Measurements from ENCODE around the gene PMEPA1. TPM values are rescaled to one million over a fixed set of nuclear protein-coding genes. Genes with fewer than 3 reads are reported as not detected.

The PMEPA1 gene
- total RNA-seq, 1 donor from 2014 or later = 61.3 TPM

- no peak for TF ChIP-seq CTCF (IDR thresholded peaks at IDR 0.05; ENCODE audit: unreplicated experiment)
- Mint-ChIP-seq H3K27me3 (ENCODE audit: unreplicated experiment) (peaks cover 13% of the 10 kb centered on the region), H3K36me3 (ENCODE audit: low read depth, unreplicated experiment) (peaks cover 35% of the 10 kb centered on the region), H3K27ac (ENCODE audit: unreplicated experiment) (peak overlapping the region; percentile 17), H3K9me3 (ENCODE audit: unreplicated experiment) (no peaks in the 10 kb centered on the region), H3K4me1 (ENCODE audit: unreplicated experiment) (peaks cover 22% of the 10 kb centered on the region), H3K4me3 (ENCODE audit: unreplicated experiment) (no peak overlapping the region)
- no peak for DNase-seq (ENCODE audit: low spot score)
These were observed 48.7 kb downstream of the PMEPA1 start for GRCh38 chr20:57660922-57661745.

- Mint-ChIP-seq H3K27ac (ENCODE audit: unreplicated experiment) (peak overlapping the region; percentile 17), H3K4me1 (ENCODE audit: unreplicated experiment) (peaks cover 22% of the 10 kb centered on the region), H3K27me3 (ENCODE audit: unreplicated experiment) (peaks cover 13% of the 10 kb centered on the region), H3K36me3 (ENCODE audit: low read depth, unreplicated experiment) (peaks cover 36% of the 10 kb centered on the region), H3K4me3 (ENCODE audit: unreplicated experiment) (peak overlapping the region; percentile 32), H3K9me3 (ENCODE audit: unreplicated experiment) (no peaks in the 10 kb centered on the region)
- no peak for DNase-seq (ENCODE audit: low spot score)
- no peak for TF ChIP-seq CTCF (IDR thresholded peaks at IDR 0.05; ENCODE audit: unreplicated experiment)
These were observed 49.5 kb downstream of the PMEPA1 start for GRCh38 chr20:57660181-57660921.

GRCh38 chr20:57659517-57660180 is 50.2 kb downstream of the PMEPA1 start:
- H3K4me3 Mint-ChIP-seq (ENCODE audit: unreplicated experiment) = no peak overlapping the region
- DNase-seq (ENCODE audit: low spot score) = peak; percentile 3
- no peak for TF ChIP-seq CTCF (IDR thresholded peaks at IDR 0.05; ENCODE audit: unreplicated experiment)
- H3K9me3 Mint-ChIP-seq (ENCODE audit: unreplicated experiment) = no peaks in the 10 kb centered on the region
- H3K36me3 Mint-ChIP-seq (ENCODE audit: low read depth, unreplicated experiment) = peaks cover 36% of the 10 kb centered on the region
- peaks cover 13% of the 10 kb centered on the region for H3K27me3 Mint-ChIP-seq (ENCODE audit: unreplicated experiment)
- H3K4me1 Mint-ChIP-seq (ENCODE audit: unreplicated experiment) = peaks cover 24% of the 10 kb centered on the region
- H3K27ac Mint-ChIP-seq (ENCODE audit: unreplicated experiment) = no peak overlapping the region

- peaks cover 25% of the 10 kb centered on the region for H3K4me1 Mint-ChIP-seq (ENCODE audit: unreplicated experiment)
- peaks cover 14% of the 10 kb centered on the region for H3K27me3 Mint-ChIP-seq (ENCODE audit: unreplicated experiment)
- H3K36me3 Mint-ChIP-seq (ENCODE audit: low read depth, unreplicated experiment) = peaks cover 40% of the 10 kb centered on the region
- peak; percentile 16 for DNase-seq (ENCODE audit: low spot score)
- H3K27ac Mint-ChIP-seq (ENCODE audit: unreplicated experiment) = no peak overlapping the region
- peak overlapping the region; percentile 67 for H3K4me3 Mint-ChIP-seq (ENCODE audit: unreplicated experiment)
- TF ChIP-seq CTCF (IDR thresholded peaks at IDR 0.05; ENCODE audit: unreplicated experiment) = no peak
- H3K9me3 Mint-ChIP-seq (ENCODE audit: unreplicated experiment) = no peaks in the 10 kb centered on the region
These were observed 50.8 kb downstream of the PMEPA1 start for GRCh38 chr20:57658833-57659516.
